HG02852 (cell line): ENCODE measurements around the gene MEX3D.
"Not testable (repeated sequence)": the region's sequence is repeated elsewhere in the genome, so short reads cannot be mapped to it uniquely, and the experiment has no call there.

ENCODE experiments used
- ATAC-seq: cut with Tn5 transposase; IDR thresholded peaks from one replicate; pipeline ENCODE4 v1.9.1; 2021; ENCODE audit warnings: mild to moderate bottlenecking, moderate library complexity; ENCODE audit not compliant: unreplicated experiment

MEX3D gene

GRCh38 chr19:1540365-1540925, 27.7 kb downstream of the MEX3D start:
- no peak for ATAC-seq

- ATAC-seq, result not testable (repeated sequence)
Measured at GRCh38 chr19:1539749-1540148, 28.4 kb downstream of the MEX3D start.

DNA sequence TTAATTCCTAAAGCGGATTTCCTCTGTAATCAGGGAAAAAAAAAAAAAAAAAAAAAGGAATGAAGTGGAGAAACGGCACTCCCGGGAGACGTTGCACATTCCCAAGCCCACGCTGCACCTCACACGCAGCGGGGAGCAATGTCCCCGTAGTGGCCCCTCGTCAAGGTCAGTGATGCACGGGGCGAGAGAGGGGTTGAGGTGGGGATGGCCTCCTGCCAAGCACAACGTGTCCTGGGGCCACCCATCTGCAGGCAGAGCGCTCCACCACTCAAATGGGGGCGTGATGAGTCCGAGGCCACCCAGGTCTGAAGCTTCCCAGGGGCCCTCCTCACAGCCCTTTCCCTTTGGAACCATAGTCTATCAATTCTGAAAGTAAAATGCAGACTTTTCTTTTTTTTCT, 29.1 kb downstream of the MEX3D start:
- ATAC-seq, result no peak

DNA sequence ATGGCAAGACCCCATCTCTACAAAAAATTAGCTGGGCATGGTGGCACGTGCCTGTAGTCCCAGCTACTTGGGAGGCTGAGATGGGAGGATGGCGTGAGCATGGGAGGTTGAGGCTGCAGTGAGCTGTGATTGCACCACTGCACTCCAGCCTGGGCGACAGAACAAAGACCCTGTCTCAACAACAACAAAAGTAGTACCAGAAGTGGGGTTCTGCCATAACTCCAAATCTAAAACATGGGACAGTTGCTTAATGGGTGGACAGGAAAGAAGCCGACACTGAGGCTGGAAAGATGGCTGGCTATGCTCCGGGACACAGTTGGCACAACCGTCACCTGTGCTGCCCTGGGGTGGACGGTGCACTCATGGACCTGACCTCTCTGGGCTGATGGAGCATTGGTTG, 32.4 kb downstream of the MEX3D start:
- ATAC-seq, result not testable (repeated sequence)

- ATAC-seq, result no peak
Measured at GRCh38 chr19:1534972-1535371, 33.2 kb downstream of the MEX3D start.

- ATAC-seq, result no peak
Measured at GRCh38 chr19:1533510-1534150, 34.5 kb downstream of the MEX3D start.

GRCh38 chr19:1532003-1532402, 36.1 kb downstream of the MEX3D start:
- no peak for ATAC-seq

- no peak for ATAC-seq
Measured at GRCh38 chr19:1531587-1531986, 36.5 kb downstream of the MEX3D start.

DNA sequence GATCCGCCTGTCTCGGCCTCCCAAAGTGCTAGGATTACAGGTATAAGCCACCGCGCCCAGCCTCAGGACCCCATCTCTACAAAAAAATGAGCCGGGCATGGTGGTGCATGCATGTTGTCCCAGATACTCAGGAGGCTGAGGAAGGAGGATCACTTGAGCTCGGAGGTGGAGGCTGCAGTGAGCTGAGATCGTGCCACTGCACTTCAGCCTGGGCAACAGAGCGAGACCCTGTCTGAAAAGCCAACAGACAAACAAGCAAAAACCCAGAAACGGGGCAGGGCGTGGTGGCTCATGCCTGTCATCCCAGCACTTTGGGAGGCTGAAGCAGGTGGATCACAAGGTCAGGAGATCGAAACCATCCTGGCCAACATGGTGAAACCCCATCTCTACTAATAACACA, 37.3 kb downstream of the MEX3D start:
- not testable (repeated sequence) for ATAC-seq

DNA sequence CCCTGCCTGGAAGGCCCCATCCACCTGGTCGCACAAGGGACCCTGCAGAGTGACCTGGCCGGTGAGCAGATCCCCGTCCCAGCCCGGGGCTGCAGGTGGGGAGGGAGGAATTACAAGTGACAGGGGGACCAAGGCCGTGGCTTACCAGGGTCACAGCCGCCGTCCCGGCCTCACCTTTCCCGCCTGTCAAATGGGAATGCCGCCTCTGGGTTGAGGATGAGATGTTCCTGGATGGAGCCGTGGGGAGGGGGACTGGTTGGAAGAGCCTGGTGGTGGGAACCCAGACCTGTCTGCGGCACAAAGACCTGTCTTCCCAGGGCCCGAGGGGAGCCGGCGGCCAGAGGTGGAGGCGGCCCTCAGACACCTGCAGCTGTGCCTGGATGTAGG, 38.7 kb downstream of the MEX3D start:
- ATAC-seq, result no peak

DNA sequence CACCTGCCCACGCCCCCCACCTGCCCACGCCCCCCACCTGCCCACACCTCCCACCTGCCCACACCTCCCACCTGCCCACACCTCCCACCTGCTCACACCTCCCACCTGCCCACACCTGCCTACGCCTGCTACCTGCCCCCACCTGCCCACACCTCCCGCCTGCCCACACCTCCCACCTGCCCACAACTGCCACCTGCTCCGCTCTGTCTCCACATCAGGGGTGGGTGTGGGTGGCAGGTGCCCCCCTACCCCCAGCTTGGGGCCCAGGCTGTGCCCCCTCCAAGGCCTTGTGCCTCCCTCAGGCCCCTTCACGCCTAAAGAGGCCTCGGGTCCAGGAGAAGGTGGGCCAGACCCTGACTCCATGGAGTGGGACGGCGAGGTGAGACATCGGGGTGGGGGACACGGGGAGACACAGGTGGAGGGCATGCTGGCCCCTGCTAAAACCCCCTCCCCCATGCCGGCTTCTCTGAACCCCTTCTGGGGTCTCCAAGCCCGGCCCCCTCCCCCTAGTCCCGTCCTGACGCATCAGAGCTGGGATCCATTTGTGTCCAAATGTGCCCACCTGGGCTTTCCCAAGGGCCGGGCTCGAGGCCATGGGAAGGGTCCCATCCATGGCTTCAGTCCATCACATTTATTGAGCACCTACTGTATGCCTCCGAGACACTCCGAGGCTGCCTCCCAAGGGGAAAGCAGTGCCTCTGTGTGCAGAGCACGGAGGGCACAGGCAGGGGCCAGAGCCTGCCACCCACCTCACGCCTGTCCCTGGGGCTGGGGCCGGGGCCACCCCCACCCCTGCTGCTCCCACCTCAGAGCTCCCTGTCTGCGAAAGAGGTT, 39.3 kb downstream of the MEX3D start:
- ATAC-seq, result no peak

DNA sequence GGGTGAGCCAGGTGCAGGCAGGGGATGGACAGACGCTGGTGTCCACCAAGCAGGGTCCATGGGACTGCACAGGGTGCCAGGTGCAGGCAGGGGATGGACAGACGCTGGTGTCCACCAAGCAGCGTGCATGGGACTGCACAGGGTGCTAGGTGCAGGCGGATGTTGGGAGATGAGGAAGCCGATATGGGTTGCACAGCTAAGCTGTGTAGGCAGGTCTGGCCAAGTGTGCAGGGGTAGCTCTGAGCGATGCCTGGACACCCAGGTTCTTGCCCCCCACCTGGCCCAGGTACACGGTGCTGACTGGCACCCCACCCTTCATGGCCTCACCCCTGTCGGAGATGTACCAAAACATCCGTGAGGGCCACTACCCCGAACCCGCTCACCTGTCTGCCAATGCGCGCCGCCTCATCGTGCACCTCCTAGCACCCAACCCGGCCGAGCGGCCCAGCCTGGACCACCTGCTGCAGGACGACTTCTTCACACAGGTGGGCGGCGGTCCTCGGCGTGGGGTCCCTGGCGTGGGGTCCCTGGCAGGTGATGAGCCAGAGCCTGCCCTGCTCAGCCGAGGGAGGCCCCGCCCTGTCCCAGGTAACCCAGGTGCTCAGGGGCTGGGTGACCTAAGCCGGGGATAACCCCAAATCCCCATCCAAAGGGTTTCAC, 40.3 kb downstream of the MEX3D start:
- ATAC-seq, result no peak

DNA sequence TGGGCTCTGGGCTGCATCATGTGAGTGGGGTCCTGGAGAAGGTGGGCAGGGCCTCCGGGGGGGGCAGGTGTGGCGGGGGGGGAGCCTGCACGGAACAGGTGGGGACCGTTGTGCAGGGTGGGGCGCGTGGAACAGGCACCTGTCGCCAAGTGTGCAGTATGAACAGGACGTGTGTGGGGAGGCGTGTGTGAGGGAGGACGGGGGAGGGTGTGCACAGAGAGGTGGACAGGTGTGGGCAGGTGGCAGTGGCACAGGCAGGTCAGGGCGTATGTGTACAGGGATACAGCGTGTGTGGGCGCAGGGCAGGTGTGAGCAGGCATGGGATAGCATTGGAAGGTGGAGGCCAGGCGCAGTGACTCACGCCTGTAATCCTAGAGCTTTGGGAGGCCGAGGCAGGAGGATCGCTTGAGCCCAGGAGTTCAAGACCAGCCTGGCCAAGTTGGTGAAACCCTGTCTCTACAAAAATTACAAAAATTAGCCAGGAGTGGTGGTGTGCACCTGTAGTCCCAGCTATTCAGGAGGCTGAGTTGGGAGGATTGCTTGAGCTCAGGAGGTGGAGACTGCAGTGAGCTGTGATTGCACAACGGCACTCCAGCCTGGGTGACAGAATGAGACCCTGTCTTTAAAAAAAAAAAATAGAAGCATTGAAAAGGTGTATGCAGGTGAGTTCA, 41.0 kb downstream of the MEX3D start:
- ATAC-seq, result no peak

GRCh38 chr19:1526066-1526778, 41.9 kb downstream of the MEX3D start:
- ATAC-seq, result no peak

- no peak for ATAC-seq
Measured at GRCh38 chr19:1525343-1525742, 42.8 kb downstream of the MEX3D start.

- no peak for ATAC-seq
Measured at GRCh38 chr19:1524972-1525325, 43.2 kb downstream of the MEX3D start.

- no peak for ATAC-seq
Measured at GRCh38 chr19:1524287-1524971, 43.7 kb downstream of the MEX3D start.

GRCh38 chr19:1523412-1524286, 44.5 kb downstream of the MEX3D start, which contains the start of gene PLK5:
TSS of gene PLK5 (plus strand) at chr19:1524077. CDS start at chr19:1526997, 2,920 bp downstream.
- ATAC-seq, result no peak

DNA sequence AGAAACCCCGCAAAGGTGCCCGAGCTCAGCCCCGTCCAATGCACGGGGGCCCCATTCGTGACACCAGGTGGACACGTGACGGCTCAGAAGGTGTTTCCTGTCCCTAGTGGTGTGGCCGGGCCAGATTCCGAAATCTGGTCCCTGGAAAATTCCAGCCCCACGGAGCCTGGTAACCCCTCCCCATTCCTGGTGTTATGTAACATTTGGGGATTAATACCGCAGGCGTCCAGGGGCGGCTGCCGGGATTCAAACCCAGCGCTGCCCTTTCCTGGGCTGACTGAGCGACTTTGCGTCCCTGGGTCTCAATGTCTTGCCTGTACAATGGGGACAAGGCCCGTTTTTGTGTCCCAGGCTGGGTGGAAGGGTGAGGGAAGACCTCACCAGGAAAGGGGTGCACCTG, 45.3 kb downstream of the MEX3D start:
- no peak for ATAC-seq
